Spleen (tissue), 11 donors: ENCODE measurements around the gene IFNG-AS1. TPM values are rescaled to one million over a fixed set of nuclear protein-coding genes. Genes with fewer than 3 reads are reported as not detected.

ENCODE experiments used
- DNase-seq: peaks from one replicate; pipeline ENCODE4 v3.0.0-alpha.2; 2020
- H3K27ac ChIP-seq, 8 donors: fragments of 200-600 bp; sonication (generic) in 7 of 8; 1 replicate in 4 of 8; 2 replicates in 4 of 8; pipeline versions ENCODE4 v1.5.0 to v1.8.0; 2016 to 2021; ENCODE audit warnings: inconsistent platforms in 4 of 8, mild to moderate bottlenecking in 4 of 8, moderate library complexity in 1 of 8
- H3K27me3 ChIP-seq, 7 donors: fragments of 200-600 bp; sonication (generic) in 6 of 7; replicated peaks in 1 of 7; 1 replicate in 4 of 7; 2 replicates in 3 of 7; pipeline versions ENCODE4 v1.5.0 to v1.8.0; 2016 to 2021; ENCODE audit warnings: inconsistent platforms in 3 of 7, mild to moderate bottlenecking in 1 of 7
- H3K36me3 ChIP-seq, 6 donors: fragments of 200-600 bp; sonication (generic) in 5 of 6; 1 replicate in 4 of 6; 2 replicates in 2 of 6; pipeline versions ENCODE4 v1.5.0 to v1.8.0; 2016 to 2021; ENCODE audit warnings: inconsistent platforms in 2 of 6
- H3K4me1 ChIP-seq, 6 donors: fragments of 200-600 bp; sonication (generic) in 5 of 6; 1 replicate in 3 of 6; 2 replicates in 3 of 6; pipeline versions ENCODE4 v1.5.0 to v1.8.0; 2016 to 2021; ENCODE audit warnings: inconsistent platforms in 3 of 6
- H3K4me3 ChIP-seq, 8 donors: fragments of 200-600 bp; sonication (generic) in 7 of 8; 1 replicate in 4 of 8; 2 replicates in 4 of 8; pipeline versions ENCODE4 v1.5.0 to v1.8.0; 2016 to 2021; ENCODE audit warnings: inconsistent platforms in 4 of 8, mild to moderate bottlenecking in 4 of 8, moderate library complexity in 2 of 8
- H3K9me3 ChIP-seq, 8 donors: fragments of 200-600 bp; sonication (generic) in 7 of 8; 1 replicate in 4 of 8; 2 replicates in 4 of 8; pipeline versions ENCODE4 v1.5.0 to v1.8.0; 2016 to 2021; ENCODE audit warnings: inconsistent platforms in 4 of 8
- POLR2A ChIP-seq, 3 donors: fragments of 450-650 bp; IDR thresholded peaks; one replicate each; pipeline ENCODE4 v1.5.1; 2017; ENCODE audit warnings: antibody characterized with exemption in 3 of 3, mild to moderate bottlenecking in 1 of 3
- POLR2AphosphoS5 ChIP-seq, 3 donors: sonication (generic); formaldehyde crosslinking; IDR thresholded peaks; one replicate each; pipeline ENCODE4 v1.5.1; 2017; ENCODE audit warnings: antibody characterized with exemption in 3 of 3
- WGBS, 5 donors: extraction: QIAGEN DNeasy Blood & Tissue Kit in 3 of 5; methylation state at CpG; one replicate each; pipeline versions ENCODE4 v1.1.5 to v1.1.7; 2013 to 2018; 5-methylcytosine and 5-hydroxymethylcytosine counted together
- intact Hi-C: fragments of 100-400 bp; cut with DNase I; formaldehyde crosslinking; loops from one replicate; pipeline ENCODE4 v1.15.0; 2023; ENCODE audit warnings: low total_unique reads
- polyA plus RNA-seq, 3 donors: library from polyadenylated mRNA; stranded (reverse); fragments of 200-250 nt; gene quantifications; one replicate each; pipeline ENCODE4 v1.2.1, GENCODE V29; 2013
- total RNA-seq, 7 donors: library from RNA; depleted of rRNA in 3 of 7; stranded (reverse); fragments of >200 nt in 3 of 7; fragmentation: NEBNext Ultra II Directional in 4 of 7; extraction: Animal tissue kit (Norgen Biotek cat#: 25700) in 4 of 7; gene quantifications; one replicate each; pipeline versions ENCODE4 v1.1.0 to v1.2.1, GENCODE V29; 2016 to 2021
- TF ChIP-seq, protein P1 (sequence below), 11 experiments: fragments of 200-600 bp in 7 of 11; fragments of 450-650 bp in 4 of 11; sonication (generic) in 4 of 11; IDR thresholded peaks in 8 of 11; conservative IDR thresholded peaks in 3 of 11; 1 replicate in 7 of 11; 2 replicates in 4 of 11; pipeline versions ENCODE4 v1.4.0 to v1.8.0; 2016 to 2021; ENCODE audit warnings: antibody characterized with exemption in 11 of 11, inconsistent platforms in 4 of 11, mild to moderate bottlenecking in 1 of 11
- donor health status: healthy with polysubstance abuse.
- donor health status: DM: no; HTN: no; CAD: no; lungs with moderate emphysema.
- donor health status: DM: no; HTN: no; CAD: no.
- donor health status: Bipolar disorder and iron deficiency.
- donor health status: healthy.
- donor health status: DM: no; HTN: no; CAD: no.
- donor health status: DM: yes; HTN: yes; CAD: no.

IFNG-AS1 gene
- total and polyA plus RNA-seq, 10 donors = 0.42 to 21.2 (median 7.4) TPM; not detected in 1

DNA sequence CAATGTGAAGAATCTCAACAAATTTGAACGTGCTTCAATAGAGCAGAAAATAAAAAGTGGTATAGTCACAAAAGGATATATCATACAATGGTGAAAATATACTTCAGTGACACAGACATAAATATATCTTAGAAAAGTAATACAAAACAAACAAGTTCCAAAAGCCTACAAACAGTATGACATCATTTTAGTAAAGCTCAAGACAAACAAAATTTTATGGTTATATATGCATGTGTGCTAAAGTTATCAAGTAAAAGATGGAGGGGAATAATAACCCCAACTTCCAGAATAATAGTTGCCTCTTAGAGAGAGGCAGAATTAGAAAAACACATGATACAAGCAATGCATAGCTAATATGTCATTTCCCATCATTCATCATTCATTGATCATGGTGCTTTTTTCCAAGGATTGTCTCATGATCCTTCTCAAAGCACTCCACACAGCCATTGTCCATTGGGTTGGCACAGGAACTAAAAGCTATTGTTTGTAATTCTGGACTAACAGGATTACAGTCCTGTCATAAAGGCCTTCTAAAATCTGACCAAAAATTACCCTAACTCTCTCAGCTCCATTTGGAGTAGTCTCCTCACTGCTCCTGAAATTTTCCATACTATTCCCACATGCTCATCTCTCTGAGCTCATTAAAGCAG is 59.5 kb downstream of the IFNG-AS1 start:
- no peaks in the 10 kb centered on the region for H3K27me3 ChIP-seq
- no peak overlapping the region for H3K4me3 ChIP-seq
- DNase-seq = no peak
- H3K27ac ChIP-seq = no peak overlapping the region
- no peaks in the 10 kb centered on the region for H3K36me3 ChIP-seq
- TF ChIP-seq POLR2A (IDR thresholded peaks at IDR 0.05) (no peak), POLR2AphosphoS5 (IDR thresholded peaks at IDR 0.05) (no peak)
- TF ChIP-seq, protein P1, sequence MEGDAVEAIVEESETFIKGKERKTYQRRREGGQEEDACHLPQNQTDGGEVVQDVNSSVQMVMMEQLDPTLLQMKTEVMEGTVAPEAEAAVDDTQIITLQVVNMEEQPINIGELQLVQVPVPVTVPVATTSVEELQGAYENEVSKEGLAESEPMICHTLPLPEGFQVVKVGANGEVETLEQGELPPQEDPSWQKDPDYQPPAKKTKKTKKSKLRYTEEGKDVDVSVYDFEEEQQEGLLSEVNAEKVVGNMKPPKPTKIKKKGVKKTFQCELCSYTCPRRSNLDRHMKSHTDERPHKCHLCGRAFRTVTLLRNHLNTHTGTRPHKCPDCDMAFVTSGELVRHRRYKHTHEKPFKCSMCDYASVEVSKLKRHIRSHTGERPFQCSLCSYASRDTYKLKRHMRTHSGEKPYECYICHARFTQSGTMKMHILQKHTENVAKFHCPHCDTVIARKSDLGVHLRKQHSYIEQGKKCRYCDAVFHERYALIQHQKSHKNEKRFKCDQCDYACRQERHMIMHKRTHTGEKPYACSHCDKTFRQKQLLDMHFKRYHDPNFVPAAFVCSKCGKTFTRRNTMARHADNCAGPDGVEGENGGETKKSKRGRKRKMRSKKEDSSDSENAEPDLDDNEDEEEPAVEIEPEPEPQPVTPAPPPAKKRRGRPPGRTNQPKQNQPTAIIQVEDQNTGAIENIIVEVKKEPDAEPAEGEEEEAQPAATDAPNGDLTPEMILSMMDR (IDR thresholded peaks at IDR 0.05 in 8 of 11, conservative IDR thresholded peaks at IDR 0.05 in 3 of 11) = no peak
- no peaks in the 10 kb centered on the region for H3K9me3 ChIP-seq
- intact Hi-C loops = loop anchor here (10.0 kb wide), 1 partner anchor 256 kb away; no protein-coding TSS in a partner anchor
- 86 to 90% (median 88%) methylated on average over 1 of the region's 1 CpG for WGBS, 5 donors
- H3K4me1 ChIP-seq = no peaks in the 10 kb centered on the region

DNA sequence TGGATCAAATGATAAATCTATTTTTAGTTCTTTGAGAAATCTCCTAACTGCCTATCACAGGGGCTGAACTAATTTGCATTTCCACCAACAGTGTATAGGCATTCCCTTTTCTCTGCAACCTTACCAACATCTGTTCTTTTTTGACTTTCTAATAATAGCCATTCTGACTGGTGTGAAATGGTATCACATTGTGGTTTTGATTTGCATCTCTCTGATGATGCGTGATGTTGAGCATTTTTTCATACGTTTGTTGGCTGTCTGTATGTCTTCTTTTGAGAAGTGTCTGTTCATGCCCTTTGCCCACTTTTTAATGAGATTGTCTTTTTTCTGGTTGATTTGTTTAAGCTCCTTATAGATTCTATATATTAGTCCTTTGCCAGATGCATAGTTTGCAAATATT is 67.1 kb downstream of the IFNG-AS1 start:
- Histone ChIP-seq H3K36me3 (no peaks in the 10 kb centered on the region), H3K27ac (no peak overlapping the region), H3K27me3 (no peaks in the 10 kb centered on the region), H3K4me1 (no peaks in the 10 kb centered on the region), H3K4me3 (no peak overlapping the region), H3K9me3 (peaks cover 0 to 58% (median 37%) of the 10 kb centered on the region in 8 donors)
- TF ChIP-seq POLR2AphosphoS5 (IDR thresholded peaks at IDR 0.05) = no peak
- TF ChIP-seq, protein P1 (IDR thresholded peaks at IDR 0.05 in 8 of 11, conservative IDR thresholded peaks at IDR 0.05 in 3 of 11) = no peak
- intact Hi-C loops = no loop called here
- no peak for DNase-seq
- 56 to 75% (median 62%) methylated on average over 2 of the region's 2 CpGs for WGBS, 5 donors

DNA sequence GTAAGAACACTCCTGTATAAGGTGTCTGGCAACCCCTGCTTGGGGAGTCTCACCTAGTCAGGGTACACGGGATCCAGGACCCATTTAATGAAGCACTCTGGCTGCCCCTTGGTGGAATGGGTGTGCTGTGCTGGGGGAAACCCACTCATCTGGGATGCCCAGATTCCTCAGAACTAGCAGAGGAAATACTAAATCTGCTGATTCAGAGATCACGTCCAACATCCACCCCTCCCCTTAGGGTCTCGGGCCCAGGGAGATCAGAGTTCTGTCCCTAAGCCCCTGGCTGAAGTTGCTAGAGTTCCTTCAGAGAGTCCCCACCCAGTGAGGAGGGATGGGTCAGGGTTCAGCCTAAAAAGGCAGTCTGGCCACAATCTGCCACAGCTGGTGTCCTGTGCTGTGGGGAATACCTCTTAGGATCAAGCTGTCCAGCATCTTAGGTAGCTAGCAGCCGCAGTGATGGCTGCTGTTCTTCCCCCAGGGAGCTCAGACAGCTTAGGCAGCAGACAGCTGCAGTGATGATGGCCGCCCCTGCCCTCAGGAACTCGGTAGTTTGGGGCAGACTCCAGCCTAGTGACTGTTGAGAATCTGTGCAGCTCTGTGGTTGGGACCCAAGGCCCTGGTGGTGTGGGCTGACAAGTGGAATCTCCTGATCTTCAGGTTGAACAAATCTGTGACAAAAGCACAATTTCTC is 74.8 kb downstream of the IFNG-AS1 start:
- Histone ChIP-seq H3K4me3 (no peak overlapping the region), H3K9me3 (peaks cover 0 to 50% (median 38%) of the 10 kb centered on the region in 8 donors), H3K36me3 (no peaks in the 10 kb centered on the region), H3K27ac (no peak overlapping the region), H3K4me1 (peaks cover 0 to 10% (median 0%) of the 10 kb centered on the region in 6 donors), H3K27me3 (no peaks in the 10 kb centered on the region)
- DNase-seq = no peak
- intact Hi-C loops = no loop called here
- TF ChIP-seq, protein P1 (IDR thresholded peaks at IDR 0.05 in 8 of 11, conservative IDR thresholded peaks at IDR 0.05 in 3 of 11) = no peak
- TF ChIP-seq POLR2A (IDR thresholded peaks at IDR 0.05) (no peak), POLR2AphosphoS5 (IDR thresholded peaks at IDR 0.05) (no peak)
- WGBS, 5 donors = 66 to 81% (median 77%) methylated on average over 3 to 6 of the region's 6 CpGs

DNA sequence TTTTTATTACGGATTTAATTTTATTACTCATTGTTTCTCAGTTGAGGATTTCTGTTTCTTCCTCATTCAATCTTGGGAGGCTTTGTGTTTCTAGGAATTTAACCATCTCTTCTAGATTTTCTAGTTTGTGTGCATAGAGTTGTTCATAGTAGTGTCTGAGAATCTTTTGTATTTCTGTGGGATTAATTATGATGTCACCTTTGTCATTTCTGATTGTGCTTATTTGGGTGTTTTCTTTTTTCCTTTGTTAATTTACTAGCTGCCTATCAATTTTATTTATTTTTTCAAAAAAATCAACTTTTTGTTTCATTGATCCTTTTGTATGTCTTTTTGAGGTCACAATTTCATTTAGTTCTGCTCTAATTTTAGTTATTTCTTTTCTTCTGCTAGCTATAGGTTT is 75.9 kb downstream of the IFNG-AS1 start:
- DNase-seq = no peak
- 85 to 97% (median 97%) methylated on average over 1 of the region's 1 CpG for WGBS, 5 donors
- peaks cover 0 to 39% (median 29%) of the 10 kb centered on the region in 8 donors for H3K9me3 ChIP-seq
- H3K4me1 ChIP-seq = peaks cover 0 to 17% (median 0%) of the 10 kb centered on the region in 6 donors
- no peaks in the 10 kb centered on the region for H3K36me3 ChIP-seq
- TF ChIP-seq, protein P1 (IDR thresholded peaks at IDR 0.05 in 8 of 11, conservative IDR thresholded peaks at IDR 0.05 in 3 of 11) = no peak
- TF ChIP-seq POLR2A (IDR thresholded peaks at IDR 0.05) (no peak), POLR2AphosphoS5 (IDR thresholded peaks at IDR 0.05) (no peak)
- no peak overlapping the region for H3K27ac ChIP-seq
- H3K27me3 ChIP-seq = no peaks in the 10 kb centered on the region
- H3K4me3 ChIP-seq = no peak overlapping the region
- intact Hi-C loops = no loop called here
